ENCODE measurements around the gene TMEM140. TPM values are rescaled to one million over a fixed set of nuclear protein-coding genes. Genes with fewer than 3 reads are reported as not detected.
"Not testable (repeated sequence)": the region's sequence is repeated elsewhere in the genome, so short reads cannot be mapped to it uniquely, and the experiment has no call there.

TMEM140 gene
- polyA plus RNA-seq, 1 donor, result 11.6 TPM

DNA sequence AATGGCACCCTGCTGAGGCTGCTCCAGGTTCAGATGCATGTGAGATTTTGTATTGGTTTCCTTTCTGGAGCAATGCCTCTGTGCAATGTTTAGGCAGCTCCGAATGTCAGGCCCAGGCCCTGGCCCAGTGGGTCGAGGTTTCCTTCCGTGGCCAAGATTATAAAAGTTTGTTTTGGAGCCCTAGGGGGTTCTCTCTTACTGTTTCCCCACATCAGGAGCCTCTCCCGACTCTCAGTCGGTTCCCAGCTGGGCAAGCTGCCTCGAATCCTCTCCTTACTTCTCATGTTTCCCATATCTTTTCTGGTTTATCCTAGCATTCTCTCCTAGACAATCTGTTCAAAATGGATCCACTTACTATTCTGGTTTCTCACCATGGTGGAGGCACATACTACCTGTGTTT is 11.0 kb downstream of the TMEM140 start:
- no peak for DNase-seq (ENCODE audit: low read depth)

DNA sequence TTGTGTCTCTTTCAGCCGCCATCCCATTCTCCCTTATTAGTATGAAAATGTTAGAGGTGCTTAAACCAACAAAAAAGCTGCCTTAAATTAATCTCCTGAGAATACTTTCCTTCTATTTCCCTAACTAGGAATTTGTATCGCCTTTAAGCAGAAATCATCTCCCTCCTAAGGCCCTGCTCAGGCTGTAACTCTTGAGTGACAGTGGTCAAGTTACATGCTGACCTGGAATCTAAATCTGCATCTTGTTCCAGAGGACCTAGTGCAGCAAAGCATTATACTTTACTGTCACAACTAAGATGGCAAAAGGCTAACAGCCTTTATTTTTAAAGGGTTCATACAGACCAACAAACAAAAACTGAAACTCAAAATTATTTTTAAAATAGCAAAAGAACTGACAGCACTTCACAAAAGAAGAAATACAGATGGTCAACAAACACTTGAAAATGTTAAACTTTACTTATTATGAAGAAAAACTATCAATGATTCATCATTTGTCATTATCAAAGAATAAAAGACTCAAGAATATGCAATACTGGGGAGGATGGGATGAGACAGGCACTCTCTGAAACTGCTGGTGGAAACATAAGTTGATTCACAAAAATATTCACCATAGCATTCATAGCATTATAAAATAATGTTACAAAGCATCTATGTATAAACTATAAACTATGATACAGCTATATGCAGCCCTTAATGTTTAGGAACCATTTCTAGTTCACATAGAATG is 11.7 kb downstream of the TMEM140 start:
- DNase-seq (ENCODE audit: low read depth), result no peak

DNA sequence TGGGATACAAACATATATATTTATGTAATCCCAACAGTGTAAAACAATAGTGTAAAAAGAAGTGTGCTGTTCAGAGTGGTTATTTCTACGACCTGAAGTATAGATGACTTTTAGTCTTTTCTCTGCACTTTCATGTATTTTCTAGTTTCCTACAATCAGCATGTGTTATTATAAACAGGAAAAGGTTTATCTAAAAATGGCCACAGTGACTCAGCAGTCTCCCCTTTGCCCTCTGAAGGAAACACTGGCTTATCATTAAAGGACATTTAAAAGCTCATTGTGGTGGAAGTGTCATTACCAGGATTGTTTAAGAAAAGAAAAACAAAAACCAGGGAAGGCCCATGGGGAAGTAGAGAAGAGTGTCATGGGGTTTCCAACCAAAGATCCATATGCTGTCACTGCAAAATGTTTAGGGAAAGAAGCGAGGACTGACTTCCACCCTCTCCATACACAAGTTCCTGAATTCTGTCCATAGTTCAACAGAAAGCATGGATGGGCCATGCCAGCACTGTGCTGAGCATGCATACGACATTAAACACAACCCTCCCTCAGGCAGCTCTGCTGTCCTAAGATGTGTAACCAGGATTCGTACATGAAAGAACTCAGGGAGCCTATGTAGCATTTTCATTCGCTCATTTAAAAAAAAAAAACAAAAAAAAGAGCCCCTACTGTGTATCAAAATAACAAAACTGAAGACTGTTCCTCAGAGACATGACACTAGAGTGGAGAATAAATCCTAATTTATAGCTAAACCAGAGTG is 12.4 kb downstream of the TMEM140 start:
- no peak for DNase-seq (ENCODE audit: low read depth)

DNA sequence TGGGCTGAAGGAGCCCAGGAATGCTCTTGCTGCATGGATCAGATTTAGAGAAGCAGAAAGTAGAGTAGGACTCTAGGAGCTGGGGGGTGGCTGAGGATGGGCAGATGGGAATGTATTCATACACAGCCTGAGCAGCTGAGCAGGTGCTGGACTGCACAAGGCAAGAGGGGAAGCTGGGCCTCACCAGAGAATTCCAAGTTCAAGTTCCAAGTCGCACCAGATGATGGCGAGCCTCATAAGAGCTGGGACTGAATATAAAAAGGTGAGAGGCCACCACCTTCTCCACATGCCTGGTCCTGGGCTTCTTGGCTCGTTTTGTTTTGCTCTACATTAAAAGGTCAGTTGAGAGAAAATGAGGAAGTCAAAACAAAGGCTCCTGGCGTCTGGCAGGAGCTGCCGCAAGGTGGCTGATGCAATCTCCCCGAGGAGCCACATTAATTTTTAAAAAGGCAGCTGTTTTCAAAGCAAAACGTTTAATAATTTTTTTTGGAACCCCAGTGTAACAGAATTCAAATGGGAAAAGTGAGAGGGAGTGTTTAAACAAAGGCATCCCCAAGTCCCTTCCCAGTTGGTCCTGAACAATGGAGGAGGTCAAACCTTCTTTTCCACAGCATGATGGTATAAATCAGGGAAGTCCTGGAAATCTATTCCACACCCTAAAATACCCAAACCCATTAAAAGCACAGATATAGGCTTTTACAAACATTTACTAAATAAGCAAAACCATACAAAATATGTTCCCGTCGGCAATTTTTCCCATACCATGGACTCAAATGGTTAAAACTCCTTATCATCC is 13.2 kb downstream of the TMEM140 start:
- no peak for DNase-seq (ENCODE audit: low read depth)

DNA sequence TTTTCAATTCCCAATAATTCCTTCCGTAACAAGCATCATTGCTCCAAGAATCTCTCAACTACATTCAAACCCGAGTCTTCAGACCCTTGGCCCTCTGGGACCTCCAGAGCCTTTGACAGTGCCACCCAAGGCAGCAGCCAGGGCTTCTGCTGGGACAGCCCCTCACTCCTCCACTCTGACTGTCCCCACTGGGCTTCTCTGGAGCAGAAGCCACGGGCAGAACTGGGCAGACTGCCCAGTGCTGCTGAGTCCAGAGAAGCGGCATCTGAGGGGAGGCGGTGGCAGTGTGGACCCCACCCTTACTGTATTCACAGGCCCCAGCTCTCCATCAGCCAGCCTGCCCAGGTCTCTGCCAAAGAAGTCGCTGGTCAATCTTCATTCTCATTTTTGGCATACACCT is 13.8 kb downstream of the TMEM140 start:
- DNase-seq (ENCODE audit: low read depth), result no peak

DNA sequence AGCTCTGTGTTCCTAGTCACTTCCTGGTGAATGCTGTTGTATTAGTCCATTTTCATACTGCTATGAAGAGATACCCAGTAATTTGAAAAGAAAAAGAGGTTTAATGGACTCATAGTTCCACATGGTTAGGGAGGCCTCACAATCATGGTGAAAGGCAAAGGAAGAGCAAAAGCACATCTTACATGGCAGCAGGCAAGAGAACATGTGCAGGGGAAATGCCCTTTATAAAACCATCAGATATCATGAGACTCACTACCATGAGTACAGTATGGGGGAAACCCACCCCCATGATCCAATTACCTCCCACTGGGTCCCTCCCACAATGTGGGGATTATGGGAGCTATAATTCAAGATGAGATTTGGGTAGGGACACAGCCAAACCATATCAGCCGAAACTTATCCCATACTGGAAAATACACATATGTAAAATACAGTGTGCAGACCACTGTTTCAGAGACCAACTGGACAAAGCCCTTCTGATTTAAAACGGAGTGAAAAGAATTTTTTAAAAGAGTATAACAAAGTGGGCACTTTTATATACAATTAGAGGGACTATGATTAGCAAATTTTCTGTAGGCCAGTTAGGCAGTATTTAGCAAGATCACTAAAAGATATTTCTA is 14.6 kb downstream of the TMEM140 start:
- DNase-seq (ENCODE audit: low read depth), result no peak

DNA sequence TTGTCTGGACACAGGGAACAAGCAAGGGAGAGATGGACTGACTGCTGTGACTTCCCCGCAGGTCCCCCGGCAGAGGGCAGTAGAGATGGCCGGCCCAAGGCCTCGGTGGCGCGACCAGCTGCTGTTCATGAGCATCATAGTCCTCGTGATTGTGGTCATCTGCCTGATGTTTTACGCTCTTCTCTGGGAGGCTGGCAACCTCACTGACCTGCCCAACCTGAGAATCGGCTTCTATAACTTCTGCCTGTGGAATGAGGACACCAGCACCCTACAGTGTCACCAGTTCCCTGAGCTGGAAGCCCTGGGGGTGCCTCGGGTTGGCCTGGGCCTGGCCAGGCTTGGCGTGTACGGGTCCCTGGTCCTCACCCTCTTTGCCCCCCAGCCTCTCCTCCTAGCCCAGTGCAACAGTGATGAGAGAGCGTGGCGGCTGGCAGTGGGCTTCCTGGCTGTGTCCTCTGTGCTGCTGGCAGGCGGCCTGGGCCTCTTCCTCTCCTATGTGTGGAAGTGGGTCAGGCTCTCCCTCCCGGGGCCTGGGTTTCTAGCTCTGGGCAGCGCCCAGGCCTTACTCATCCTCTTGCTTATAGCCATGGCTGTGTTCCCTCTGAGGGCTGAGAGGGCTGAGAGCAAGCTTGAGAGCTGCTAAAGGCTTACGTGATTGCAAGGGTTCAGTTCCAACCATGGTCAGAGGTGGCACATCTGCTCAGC is 16.6 kb downstream of the TMEM140 start:
- DNase-seq (ENCODE audit: low read depth), result no peak

DNA sequence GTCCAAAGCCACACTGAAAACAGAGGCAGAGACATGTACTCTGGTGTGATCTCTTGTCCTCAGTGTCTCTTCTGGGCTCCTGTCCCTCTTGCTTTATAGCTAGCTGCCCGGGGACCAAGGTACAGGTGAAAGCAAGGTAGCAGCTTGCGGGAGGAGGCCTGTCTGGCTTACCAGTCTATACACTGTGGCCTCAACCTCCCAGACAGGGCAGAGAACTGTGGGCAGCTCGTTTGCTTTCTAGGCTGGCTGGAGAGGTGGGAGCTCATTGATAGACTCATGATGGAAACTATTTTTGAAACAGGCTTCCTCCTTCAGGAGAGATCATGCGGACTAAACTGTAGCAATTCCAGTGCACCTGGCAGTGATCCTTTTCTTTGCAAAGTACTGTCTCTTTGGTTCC is 18.0 kb downstream of the TMEM140 start:
- DNase-seq (ENCODE audit: low read depth), result no peak

DNA sequence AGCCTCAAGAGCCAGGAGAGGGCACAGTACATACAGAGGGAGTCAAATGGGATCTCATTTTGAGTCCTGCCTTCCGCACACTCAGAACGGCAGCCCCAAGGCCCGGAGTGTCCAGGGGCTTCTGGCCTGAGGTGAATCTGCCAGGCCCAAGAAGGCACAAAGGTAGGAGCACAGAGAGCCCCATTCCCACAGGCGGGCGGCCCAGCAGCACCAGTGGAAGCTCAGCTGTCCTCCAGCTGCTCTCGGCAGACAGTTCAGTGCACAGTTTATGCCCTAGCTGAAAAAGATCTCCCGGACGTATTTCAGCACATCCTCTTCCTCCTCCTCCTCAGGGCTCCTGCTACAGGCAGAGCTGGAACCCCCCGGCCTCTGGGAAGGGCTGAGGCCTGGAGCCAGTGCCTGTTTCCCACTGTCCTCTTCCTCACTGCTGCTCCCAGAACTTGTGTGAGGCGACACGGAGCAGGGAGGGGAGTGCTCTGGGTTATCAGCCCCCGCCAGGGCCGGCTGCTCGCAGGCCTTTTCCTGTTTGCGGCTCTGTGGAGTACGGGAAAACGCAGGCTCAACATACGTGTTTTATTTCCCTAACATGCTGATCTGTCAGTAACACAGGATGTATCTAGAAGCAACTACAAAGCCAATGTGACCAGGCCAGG is 18.6 kb downstream of the TMEM140 start:
- no peak for DNase-seq (ENCODE audit: low read depth)

DNA sequence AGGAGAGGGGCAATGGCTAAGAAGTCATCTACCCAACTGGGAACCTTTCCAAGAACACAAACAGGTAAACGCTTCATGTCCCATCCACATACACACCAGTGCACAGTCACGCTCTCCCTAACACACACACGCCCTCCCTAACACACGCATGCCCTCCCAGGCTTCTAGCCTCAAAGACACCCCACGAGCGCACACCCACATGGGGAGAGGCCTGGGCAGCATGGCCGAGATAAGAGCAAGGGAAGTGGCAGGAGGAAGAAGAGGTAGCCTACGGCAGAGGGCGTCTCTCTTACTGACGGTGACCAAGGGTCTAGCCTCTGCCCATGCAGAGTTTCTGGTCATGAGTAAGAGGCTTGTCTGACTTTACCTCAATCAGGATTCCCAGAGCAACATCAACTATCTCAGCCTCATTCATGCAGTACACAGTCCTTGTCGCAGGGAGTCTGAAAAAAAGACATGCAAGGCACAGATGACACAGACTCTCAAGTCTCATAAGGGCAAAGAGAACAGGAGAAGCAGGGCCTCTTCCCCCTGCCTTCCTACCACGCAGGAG is 19.6 kb downstream of the TMEM140 start:
- DNase-seq (ENCODE audit: low read depth), result no peak

DNA sequence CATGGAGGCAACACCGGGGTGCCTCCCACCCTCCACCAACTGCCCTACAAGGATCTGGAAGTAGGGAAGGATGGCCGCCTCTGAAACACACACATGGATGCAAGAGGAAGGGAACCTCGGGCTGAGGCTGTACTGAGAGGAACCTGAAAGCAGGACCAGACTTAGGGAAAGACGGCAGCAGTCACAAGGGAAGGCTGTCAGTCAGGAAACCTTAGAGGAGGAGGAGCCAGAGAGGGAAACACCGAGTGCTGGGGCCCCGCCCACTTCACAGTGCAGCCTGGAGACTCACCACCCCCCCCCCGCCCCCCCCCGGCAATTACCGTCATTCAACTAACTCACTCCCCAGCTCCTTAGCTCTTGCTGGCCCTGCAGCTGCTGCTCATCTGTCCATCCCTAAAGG is 20.1 kb downstream of the TMEM140 start:
- no peak for DNase-seq (ENCODE audit: low read depth)

DNA sequence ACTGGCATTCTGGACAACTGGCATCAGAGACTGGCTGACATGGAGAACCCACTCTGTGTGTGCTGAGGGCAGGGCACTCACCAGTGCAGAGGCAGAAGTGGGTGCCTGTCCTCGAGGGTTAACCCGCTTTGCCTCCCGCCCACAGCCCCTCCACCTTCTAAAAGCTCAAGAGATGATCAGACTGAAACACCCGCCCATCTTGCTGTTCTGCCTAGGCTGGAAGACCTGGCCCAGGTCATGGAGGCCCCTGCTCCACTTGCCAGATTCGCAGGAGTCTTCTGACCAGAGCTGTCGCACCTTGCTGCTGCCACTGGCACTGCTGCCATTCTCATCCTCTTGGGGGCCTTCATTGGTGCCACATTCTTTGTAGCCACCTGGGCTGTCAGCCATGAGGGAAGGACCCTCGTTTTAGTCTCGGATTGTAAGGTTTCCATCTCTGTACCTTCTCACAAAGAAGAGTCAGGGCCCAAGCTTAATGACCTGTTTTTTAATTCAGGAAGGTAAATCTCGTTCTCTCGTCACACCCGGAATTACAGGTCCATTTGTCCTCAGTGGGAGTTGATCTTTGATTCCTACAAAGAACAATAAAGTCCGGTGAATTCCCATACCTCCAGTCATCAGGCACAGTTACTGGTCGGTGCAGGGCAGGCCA is 20.7 kb downstream of the TMEM140 start:
- no peak for DNase-seq (ENCODE audit: low read depth)

DNA sequence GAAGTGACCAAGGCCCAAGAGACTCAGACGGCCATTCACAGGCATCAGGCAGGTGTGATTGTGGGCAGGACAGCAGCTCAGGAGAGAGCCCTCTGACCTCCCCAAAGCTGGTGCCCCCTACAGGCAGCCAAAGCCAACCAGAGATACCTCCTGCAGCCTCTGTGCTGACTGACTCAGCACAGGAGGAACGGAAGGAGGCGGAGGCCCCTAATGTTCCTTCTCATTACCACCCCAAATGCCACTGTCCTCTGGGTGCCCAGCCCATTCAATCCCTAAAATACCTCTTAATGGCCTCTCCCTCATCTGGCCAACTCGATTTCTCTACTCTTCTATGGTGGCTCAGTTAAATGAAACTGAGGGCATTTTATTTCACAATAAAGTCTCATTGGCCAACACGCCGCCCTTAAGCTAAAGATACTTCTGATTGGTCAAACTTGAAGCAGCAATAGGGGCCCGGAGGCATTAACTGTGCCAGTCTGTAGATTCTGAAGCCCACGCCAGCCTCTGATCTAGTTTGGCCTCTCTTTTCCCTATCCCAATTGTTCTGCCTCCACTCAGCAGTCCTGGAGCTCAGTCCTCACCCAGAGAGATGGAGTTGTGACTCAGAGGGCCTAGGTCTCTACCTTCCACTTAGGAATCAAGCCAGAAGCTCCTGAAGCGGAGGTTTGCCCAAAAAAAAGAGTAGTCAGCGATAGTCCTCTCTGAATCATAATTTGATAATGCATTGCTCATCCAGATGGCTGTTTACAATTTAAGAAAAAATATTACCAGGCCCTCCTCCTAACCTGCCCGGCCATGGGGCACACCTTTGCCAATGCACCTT is 21.5 kb downstream of the TMEM140 start:
- no peak for DNase-seq (ENCODE audit: low read depth)

DNA sequence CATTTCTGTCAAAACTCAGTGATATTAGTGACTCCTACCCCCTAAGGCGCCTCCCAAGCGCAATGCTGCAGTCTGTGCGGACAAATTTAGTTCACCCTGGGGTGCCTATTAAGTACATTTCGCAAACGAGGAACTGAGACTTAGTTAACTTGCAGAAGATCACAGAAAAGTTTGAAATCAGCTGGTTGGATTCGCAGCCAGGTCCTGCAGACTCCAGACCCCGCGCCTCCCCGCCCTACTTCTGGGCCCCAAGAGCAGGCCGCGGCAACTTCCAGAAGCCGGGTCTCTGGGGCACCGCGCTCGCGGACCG is 22.0 kb downstream of the TMEM140 start:
- no peak for DNase-seq (ENCODE audit: low read depth)

DNA sequence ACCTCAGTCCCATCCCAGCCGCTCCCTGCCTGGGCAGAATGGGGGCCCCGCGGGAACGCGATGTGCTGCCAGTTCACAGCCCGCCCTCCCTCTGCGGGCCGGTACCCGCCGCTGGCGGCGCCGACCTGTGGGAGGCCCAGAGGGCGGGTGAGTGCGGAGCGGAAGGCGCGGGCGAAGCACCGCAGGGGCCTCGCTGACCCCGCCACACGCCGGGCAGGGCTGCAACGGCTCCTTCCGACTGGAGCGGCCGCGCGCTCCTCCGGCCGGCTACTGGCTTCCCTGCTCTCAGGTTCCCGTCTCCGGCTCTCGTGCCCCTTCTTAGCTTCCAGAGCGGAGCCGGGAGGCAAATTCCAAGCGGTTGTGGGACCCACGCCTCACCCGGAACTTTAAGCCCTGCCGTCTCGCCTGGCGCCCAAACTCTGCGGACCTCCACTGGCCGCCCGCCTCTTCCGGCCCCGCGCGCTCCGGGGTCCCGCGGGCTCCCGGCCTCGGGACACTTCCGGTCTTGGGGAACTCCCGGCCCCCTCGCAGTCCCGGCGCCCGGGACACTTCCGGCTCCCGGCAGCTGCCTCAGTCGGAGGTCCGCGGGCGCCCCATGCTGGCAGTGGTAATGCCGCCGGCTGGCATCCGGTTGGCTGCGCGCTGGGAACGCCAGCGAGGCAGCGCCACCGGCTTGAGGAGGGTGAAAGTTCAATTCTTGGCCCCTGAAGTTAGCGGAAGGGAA is 22.6 kb downstream of the TMEM140 start, which contains the start of gene CYREN:
TSS of gene CYREN (minus strand) at position 434 of the 724 bp plus-strand sequence. CDS start 1,785 bp downstream, outside the sequence.
- DNase-seq (ENCODE audit: low read depth), result peak; percentile 45

DNA sequence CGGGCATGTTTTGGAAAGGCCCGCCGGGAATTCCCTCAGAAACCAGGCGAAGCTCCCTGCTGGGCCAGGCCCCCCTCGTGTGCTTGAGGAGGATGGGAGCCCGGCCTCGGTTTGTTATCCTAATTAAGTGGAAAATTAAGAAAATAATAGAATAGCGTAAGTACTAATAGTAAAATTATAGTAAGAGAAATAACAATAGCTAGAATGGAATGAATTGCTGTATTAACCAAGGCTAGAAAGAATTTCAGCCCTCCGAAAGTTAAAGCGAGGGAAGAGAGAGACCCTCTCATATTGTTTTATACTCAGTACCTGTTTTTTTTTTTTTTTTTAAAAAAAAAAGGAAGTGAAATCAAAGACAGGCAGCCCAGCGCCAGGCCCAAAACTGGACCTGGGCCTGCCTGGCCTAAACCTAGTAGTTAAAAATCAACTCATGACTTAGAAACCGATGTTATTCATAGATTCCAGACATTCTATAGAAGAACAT is 23.2 kb downstream of the TMEM140 start:
- DNase-seq (ENCODE audit: low read depth), result not testable (repeated sequence)

DNA sequence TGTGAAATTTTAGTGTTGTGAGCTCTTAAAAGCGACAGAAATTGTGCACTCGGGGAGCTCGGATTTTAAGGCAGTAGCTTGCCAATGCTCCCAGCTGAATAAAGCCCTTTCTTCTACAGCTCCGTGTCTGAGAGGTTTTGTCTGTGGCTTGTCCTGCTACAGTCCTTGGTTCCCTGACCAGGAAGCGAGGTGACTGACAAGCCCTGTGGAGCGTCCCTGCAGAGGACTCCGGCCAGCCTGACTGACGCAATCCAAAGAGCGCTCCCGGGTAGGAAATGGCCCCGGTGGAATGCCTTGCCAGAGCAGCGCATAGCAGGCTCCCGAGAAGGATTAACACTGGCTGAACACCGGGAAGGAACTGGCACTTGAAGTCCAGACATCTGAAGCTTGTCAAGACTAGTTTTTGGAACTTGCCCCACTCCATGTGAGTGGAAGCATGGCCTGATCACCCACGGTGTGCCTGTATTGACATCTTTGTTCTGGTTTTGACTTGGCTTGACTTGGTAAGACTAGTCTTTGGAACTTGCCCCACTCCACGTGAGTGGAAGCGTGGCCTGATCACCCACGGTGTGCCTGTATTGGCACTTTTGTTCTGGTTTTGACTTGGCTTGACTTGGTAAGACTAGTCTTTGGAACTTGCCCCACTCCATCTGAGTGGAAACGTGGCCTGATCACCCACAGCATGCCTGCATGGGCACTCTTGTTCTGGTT is 23.9 kb downstream of the TMEM140 start:
- DNase-seq (ENCODE audit: low read depth), result not testable (repeated sequence)

DNA sequence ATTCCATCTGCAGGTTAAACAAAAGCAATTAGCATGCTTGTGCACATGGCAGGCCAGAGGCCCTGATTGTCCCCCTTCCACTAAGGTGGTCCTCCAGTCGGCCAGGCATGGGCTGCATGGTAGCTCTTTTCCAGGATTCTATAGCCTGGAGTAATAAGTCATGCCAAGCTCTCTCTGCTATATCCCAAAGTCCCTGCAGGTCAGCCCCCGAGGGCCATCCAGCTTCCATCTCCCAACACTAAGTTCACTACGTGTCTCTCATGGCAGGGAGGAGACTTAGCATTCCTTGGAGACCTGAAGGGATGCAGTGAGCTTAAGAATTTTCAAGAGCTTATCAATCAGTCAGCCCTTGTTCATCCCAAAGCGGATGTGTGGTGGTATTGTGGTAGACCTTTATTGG is 26.0 kb downstream of the TMEM140 start:
- not testable (repeated sequence) for DNase-seq (ENCODE audit: low read depth)
